G401.6 (cell line): ENCODE results near the gene USP31.
"Not testable (repeated sequence)": the region's sequence is repeated elsewhere in the genome, so short reads cannot be mapped to it uniquely, and the experiment has no call there.

Experiments used
- FAIRE-seq: peaks from 2 replicates; lab custom pipeline; 2012; peaks lifted over from hg19 to GRCh38; lab: Jason Lieb, UNC

The USP31 gene

GRCh38 chr16:23096450-23096849, 52.8 kb downstream of the USP31 start:
- not testable (repeated sequence) for FAIRE-seq

- FAIRE-seq = not testable (repeated sequence)
These were observed 55.1 kb downstream of the USP31 start for GRCh38 chr16:23094136-23094535.

GRCh38 chr16:23092801-23093117, 56.5 kb downstream of the USP31 start:
- no peak for FAIRE-seq

- FAIRE-seq = no peak
These were observed 57.0 kb downstream of the USP31 start for GRCh38 chr16:23092072-23092800.

GRCh38 chr16:23089111-23089510, 60.1 kb downstream of the USP31 start:
- FAIRE-seq = no peak

GRCh38 chr16:23088018-23088417, 61.2 kb downstream of the USP31 start:
- no peak for FAIRE-seq

- no peak for FAIRE-seq
These were observed 63.3 kb downstream of the USP31 start for GRCh38 chr16:23085949-23086348.

- FAIRE-seq = no peak
These were observed 67.0 kb downstream of the USP31 start for GRCh38 chr16:23082161-23082788.

- no peak for FAIRE-seq
These were observed 67.6 kb downstream of the USP31 start for GRCh38 chr16:23081675-23082119.

GRCh38 chr16:23080747-23081146, 68.5 kb downstream of the USP31 start:
- no peak for FAIRE-seq

GRCh38 chr16:23080329-23080728, 68.9 kb downstream of the USP31 start:
- no peak for FAIRE-seq

GRCh38 chr16:23079675-23080301, 69.5 kb downstream of the USP31 start:
- FAIRE-seq = no peak

- no peak for FAIRE-seq
These were observed 74.8 kb downstream of the USP31 start for GRCh38 chr16:23074423-23074822.

GRCh38 chr16:23072769-23073549, 76.3 kb downstream of the USP31 start:
- no peak for FAIRE-seq

GRCh38 chr16:23072084-23072599, 77.1 kb downstream of the USP31 start:
- no peak for FAIRE-seq

- no peak for FAIRE-seq
These were observed 77.8 kb downstream of the USP31 start for GRCh38 chr16:23071196-23072083.

- no peak for FAIRE-seq
These were observed 79.4 kb downstream of the USP31 start for GRCh38 chr16:23069844-23070243.

- no peak for FAIRE-seq
These were observed 81.0 kb downstream of the USP31 start for GRCh38 chr16:23068079-23068736.

- no peak for FAIRE-seq
These were observed 82.6 kb downstream of the USP31 start for GRCh38 chr16:23066676-23067075.

- no peak for FAIRE-seq
These were observed 84.6 kb downstream of the USP31 start for GRCh38 chr16:23064639-23065038.

GRCh38 chr16:23062524-23062923, 86.7 kb downstream of the USP31 start:
- no peak for FAIRE-seq
